Measurements from ENCODE around the gene ANKRD40CL.

- TF ChIP-seq, protein P1, sequence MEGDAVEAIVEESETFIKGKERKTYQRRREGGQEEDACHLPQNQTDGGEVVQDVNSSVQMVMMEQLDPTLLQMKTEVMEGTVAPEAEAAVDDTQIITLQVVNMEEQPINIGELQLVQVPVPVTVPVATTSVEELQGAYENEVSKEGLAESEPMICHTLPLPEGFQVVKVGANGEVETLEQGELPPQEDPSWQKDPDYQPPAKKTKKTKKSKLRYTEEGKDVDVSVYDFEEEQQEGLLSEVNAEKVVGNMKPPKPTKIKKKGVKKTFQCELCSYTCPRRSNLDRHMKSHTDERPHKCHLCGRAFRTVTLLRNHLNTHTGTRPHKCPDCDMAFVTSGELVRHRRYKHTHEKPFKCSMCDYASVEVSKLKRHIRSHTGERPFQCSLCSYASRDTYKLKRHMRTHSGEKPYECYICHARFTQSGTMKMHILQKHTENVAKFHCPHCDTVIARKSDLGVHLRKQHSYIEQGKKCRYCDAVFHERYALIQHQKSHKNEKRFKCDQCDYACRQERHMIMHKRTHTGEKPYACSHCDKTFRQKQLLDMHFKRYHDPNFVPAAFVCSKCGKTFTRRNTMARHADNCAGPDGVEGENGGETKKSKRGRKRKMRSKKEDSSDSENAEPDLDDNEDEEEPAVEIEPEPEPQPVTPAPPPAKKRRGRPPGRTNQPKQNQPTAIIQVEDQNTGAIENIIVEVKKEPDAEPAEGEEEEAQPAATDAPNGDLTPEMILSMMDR (IDR thresholded peaks at IDR 0.05): no peak
- no peak for TF ChIP-seq ZFX (IDR thresholded peaks at IDR 0.05; ENCODE audit: borderline replicate concordance)
These were observed 38.2 kb upstream of the ANKRD40CL start for GRCh38 chr17:50805486-50805885.
